H1 (cell line): ENCODE measurements around the gene TAT. TPM values are rescaled to one million over a fixed set of nuclear protein-coding genes. Genes with fewer than 3 reads are reported as not detected.

ENCODE experiments used
- CTCF ChIA-PET: fragments of 300-600 bp; sonication (Branson Sonifier 250); formaldehyde crosslinking; loops from one replicate; lab custom pipeline; 2021; ENCODE audit not compliant: partially characterized antibody; lab: Charles Lee
- POLR2A ChIA-PET: fragments of 300-600 bp; sonication (Branson Sonifier 250); formaldehyde crosslinking; loops from one replicate; lab custom pipeline; 2021; ENCODE audit warnings: inconsistent platforms; ENCODE audit not compliant: partially characterized antibody; lab: Charles Lee
- DNase-seq, 2 experiments: peaks; one replicate each; pipeline versions ENCODE4 v3.0.0 to v3.0.0-alpha.2; 2010 to 2022; ENCODE audit warnings: low spot score in 2 of 2, low read depth in 1 of 2, mixed read lengths in 1 of 2
- FAIRE-seq: peaks from 2 replicates; lab custom pipeline; 2011; peaks lifted over from hg19 to GRCh38; lab: Jason Lieb, UNC
- H2AFZ ChIP-seq: 2 replicates; pipeline ENCODE4 v1.8.1; 2012; ENCODE audit warnings: low read length, inconsistent platforms
- H2AK5ac ChIP-seq: 2 replicates; pipeline ENCODE4 v1.6.1; 2013; ENCODE audit warnings: low read depth, low read length
- H2BK120ac ChIP-seq: replicated peaks from 2 replicates; pipeline ENCODE3; 2013; ENCODE audit warnings: low read depth, low read length, inconsistent platforms
- H2BK12ac ChIP-seq: 2 replicates; pipeline ENCODE4 v1.6.1; 2013; ENCODE audit warnings: low read depth, low read length
- H2BK15ac ChIP-seq: 2 replicates; pipeline ENCODE4 v1.6.1; 2013; ENCODE audit warnings: low read length
- H2BK20ac ChIP-seq: 2 replicates; pipeline ENCODE4 v1.6.1; 2013; ENCODE audit warnings: low read length
- H2BK5ac ChIP-seq: 2 replicates; pipeline ENCODE4 v1.6.1; 2013; ENCODE audit warnings: low read depth, low read length
- H3K14ac ChIP-seq: 2 replicates; pipeline ENCODE4 v1.6.1; 2013; ENCODE audit warnings: inconsistent platforms; ENCODE audit not compliant: insufficient read length
- H3K18ac ChIP-seq: 2 replicates; pipeline ENCODE4 v1.6.1; 2013; ENCODE audit warnings: low read length; ENCODE audit errors: extremely low read depth
- H3K23ac ChIP-seq: 2 replicates; pipeline ENCODE4 v1.6.1; 2013; ENCODE audit warnings: inconsistent platforms; ENCODE audit not compliant: insufficient read length
- H3K23me2 ChIP-seq: 2 replicates; pipeline ENCODE4 v1.6.1; 2013; ENCODE audit warnings: low read depth, low read length
- H3K27ac ChIP-seq: 2 replicates; pipeline ENCODE4 v1.6.1; 2011; ENCODE audit warnings: low read depth, low read length, inconsistent platforms
- H3K27me3 ChIP-seq, 4 experiments: replicated peaks in 1 of 4; 1 replicate in 1 of 4; 2 replicates in 3 of 4; pipeline versions ENCODE4 v1.6.1 to v1.8.1; 2011 to 2013; ENCODE audit warnings: low read length in 3 of 4, mild to moderate bottlenecking in 3 of 4, inconsistent platforms in 2 of 4, mixed read lengths in 2 of 4, moderate library complexity in 1 of 4; ENCODE audit not compliant: control insufficient read depth in 3 of 4, insufficient read depth in 3 of 4; ENCODE audit errors: extremely low read depth in 1 of 4
- H3K36me3 ChIP-seq, 4 experiments: 2 replicates each; pipeline versions ENCODE4 v1.6.1 to v1.8.1; 2011 to 2013; ENCODE audit warnings: mild to moderate bottlenecking in 4 of 4, low read length in 3 of 4, moderate library complexity in 2 of 4, control low read depth in 1 of 4, inconsistent platforms in 1 of 4; ENCODE audit not compliant: insufficient read depth in 4 of 4, control insufficient read depth in 2 of 4
- H3K4ac ChIP-seq: replicated peaks from 2 replicates; pipeline ENCODE3; 2013; ENCODE audit warnings: low read length, low read depth, mixed read lengths, inconsistent platforms; ENCODE audit not compliant: insufficient read length
- H3K4me1 ChIP-seq, 4 experiments: replicated peaks in 1 of 4; 1 replicate in 1 of 4; 2 replicates in 3 of 4; pipeline versions ENCODE4 v1.6.1 to v1.8.1; 2011 to 2013; ENCODE audit warnings: low read length in 3 of 4, inconsistent platforms in 2 of 4, mixed read lengths in 1 of 4; ENCODE audit not compliant: insufficient read depth in 4 of 4, control insufficient read depth in 3 of 4
- H3K4me2 ChIP-seq, 2 experiments: 2 replicates each; pipeline versions ENCODE4 v1.6.1 to v1.8.1; 2011 to 2013; ENCODE audit warnings: low read depth in 2 of 2, low read length in 2 of 2, control low read depth in 1 of 2, inconsistent platforms in 1 of 2, mild to moderate bottlenecking in 1 of 2; ENCODE audit not compliant: insufficient read depth in 1 of 2
- H3K4me3 ChIP-seq, 4 experiments: fragments of 200-600, 300-600 bp in 1 of 4; sonication (generic), shearing (Covaris generic), sonication (Bioruptor Twin) in 1 of 4; 2 replicates each; pipeline versions ENCODE4 v1.5.1 to v1.8.1; 2011 to 2016; ENCODE audit warnings: low read length in 4 of 4, low read depth in 3 of 4, control low read depth in 2 of 4, inconsistent platforms in 2 of 4, mild to moderate bottlenecking in 2 of 4, mixed read lengths in 1 of 4, moderate library complexity in 1 of 4; ENCODE audit not compliant: insufficient read depth in 2 of 4; ENCODE audit errors: extremely low read depth in 1 of 4
- H3K56ac ChIP-seq: replicated peaks from 2 replicates; pipeline ENCODE3; 2013; ENCODE audit warnings: low read depth, mild to moderate bottlenecking, mixed read lengths, low read length, inconsistent platforms; ENCODE audit not compliant: insufficient read length
- H3K79me1 ChIP-seq: 2 replicates; pipeline ENCODE4 v1.6.1; 2013; ENCODE audit warnings: low read depth, low read length, control low read depth
- H3K79me2 ChIP-seq, 2 experiments: 2 replicates each; pipeline versions ENCODE4 v1.6.1 to v1.8.1; 2012 to 2013; ENCODE audit warnings: low read length in 2 of 2, mild to moderate bottlenecking in 2 of 2, inconsistent platforms in 1 of 2; ENCODE audit not compliant: insufficient read depth in 2 of 2, control insufficient read depth in 1 of 2
- H3K9ac ChIP-seq, 4 experiments: replicated peaks in 1 of 4; 1 replicate in 1 of 4; 2 replicates in 3 of 4; pipeline versions ENCODE4 v1.6.1 to v1.8.1; 2011 to 2013; ENCODE audit warnings: low read depth in 3 of 4, low read length in 3 of 4, control low read depth in 2 of 4, mild to moderate bottlenecking in 2 of 4, moderate library complexity in 2 of 4, inconsistent platforms in 1 of 4; ENCODE audit errors: extremely low read depth in 1 of 4
- H3K9me3 ChIP-seq, 2 experiments: 2 replicates each; pipeline versions ENCODE4 v1.6.1 to v1.8.1; 2012 to 2013; ENCODE audit warnings: mild to moderate bottlenecking in 2 of 2, moderate library complexity in 2 of 2, control low read depth in 1 of 2, inconsistent platforms in 1 of 2, low read depth in 1 of 2, low read length in 1 of 2, mixed read lengths in 1 of 2; ENCODE audit not compliant: insufficient read depth in 2 of 2
- H4K20me1 ChIP-seq, 2 experiments: replicated peaks in 1 of 2; 2 replicates each; pipeline versions ENCODE3 to v1.8.1; 2011 to 2013; ENCODE audit warnings: inconsistent platforms in 2 of 2, low read length in 2 of 2, mild to moderate bottlenecking in 1 of 2; ENCODE audit not compliant: insufficient read depth in 2 of 2, control insufficient read depth in 1 of 2
- H4K5ac ChIP-seq: 2 replicates; pipeline ENCODE4 v1.6.1; 2013; ENCODE audit warnings: low read length, low read depth, mixed read lengths, inconsistent platforms; ENCODE audit not compliant: insufficient read length
- H4K8ac ChIP-seq: 2 replicates; pipeline ENCODE4 v1.8.0; 2013; ENCODE audit warnings: mild to moderate bottlenecking, moderate library complexity, low read length, inconsistent platforms; ENCODE audit not compliant: insufficient read depth; ENCODE audit errors: extremely low read depth
- H4K91ac ChIP-seq: replicated peaks from 2 replicates; pipeline ENCODE3; 2013; ENCODE audit warnings: low read length, mixed read lengths, inconsistent platforms; ENCODE audit not compliant: insufficient read length
- BRCA1 ChIP-seq: IDR thresholded peaks from 2 replicates; pipeline ENCODE4 v1.6.1; 2012; ENCODE audit warnings: low read depth, low read length, improper control_type of control experiment
- polyA plus RNA-seq, 7 experiments: library from polyadenylated mRNA; depleted of rRNA in 3 of 7; stranded (reverse) in 5 of 7; unstranded in 2 of 7; fragments of >200 nt in 5 of 7; fragments of 200-250 nt in 2 of 7; gene quantifications; 1 replicate in 5 of 7; 2 replicates in 1 of 7; 4 replicates in 1 of 7; pipeline versions ENCODE4 v1.2.1 to v1.2.3, GENCODE V29; 2011 to 2013; ENCODE audit warnings: missing spikeins in 2 of 7, mixed read lengths in 2 of 7
- total RNA-seq: library from RNA; stranded (reverse); fragmentation: NEBNext Ultra II Directional; extraction: Animal tissue kit (Norgen Biotek cat#: 25700); gene quantifications from 2 replicates; pipeline ENCODE4 v1.2.1, GENCODE V29; 2021

The TAT gene
- total and polyA plus RNA-seq, 2 of the 8 experiments (the other 6 are each of a cell fraction or from before 2014, with no cell fraction given): 0.03 TPM; not detected in 1

GRCh38 chr16:71547168-71547567, 29.7 kb downstream of the TAT start:
- CTCF ChIA-PET: interaction anchor here (1.0 kb wide), 1 partner anchor 9 kb away, joined by 4 read pairs; no protein-coding TSS in a partner anchor
- FAIRE-seq: no peak
- no peak for TF ChIP-seq BRCA1

More at GRCh38 chr16:71547168-71547567, 29.7 kb downstream of the TAT start:
- no peak overlapping the region for H3K14ac ChIP-seq
- no peaks in the 10 kb centered on the region for H3K27me3 ChIP-seq
- POLR2A ChIA-PET: no interaction called here
- no peak overlapping the region for H3K23ac ChIP-seq
- H3K4me3 ChIP-seq: no peak overlapping the region
- no peak overlapping the region for H3K9ac ChIP-seq
- no peak overlapping the region for H4K5ac ChIP-seq
- no peaks in the 10 kb centered on the region for H3K9me3 ChIP-seq
- H2BK120ac ChIP-seq: no peak overlapping the region
- no peak overlapping the region for H3K4me2 ChIP-seq
- no peak overlapping the region for H2AFZ ChIP-seq
- no peaks in the 10 kb centered on the region for H4K20me1 ChIP-seq
- no peaks in the 10 kb centered on the region for H3K36me3 ChIP-seq
- H2AK5ac ChIP-seq: no peak overlapping the region
- H3K23me2 ChIP-seq: no peaks in the 10 kb centered on the region
- H3K4ac ChIP-seq: no peak overlapping the region
- no peak overlapping the region for H2BK20ac ChIP-seq
- no peak overlapping the region for H4K91ac ChIP-seq
- H3K56ac ChIP-seq: no peak overlapping the region
- H3K79me1 ChIP-seq: no peaks in the 10 kb centered on the region
- H2BK12ac ChIP-seq: no peak overlapping the region
- no peaks in the 10 kb centered on the region for H3K79me2 ChIP-seq
- no peak overlapping the region for H3K18ac ChIP-seq
- no peaks in the 10 kb centered on the region for H3K4me1 ChIP-seq
- H3K27ac ChIP-seq: no peak overlapping the region
- H2BK15ac ChIP-seq: no peak overlapping the region
- no peak overlapping the region for H2BK5ac ChIP-seq
- no peak overlapping the region for H4K8ac ChIP-seq
- no peak for DNase-seq
